ENCODE measurements around the gene TM4SF18.
A peak's percentile ranks its signal among the peaks of the same experiment; 100 is the strongest.

DNA sequence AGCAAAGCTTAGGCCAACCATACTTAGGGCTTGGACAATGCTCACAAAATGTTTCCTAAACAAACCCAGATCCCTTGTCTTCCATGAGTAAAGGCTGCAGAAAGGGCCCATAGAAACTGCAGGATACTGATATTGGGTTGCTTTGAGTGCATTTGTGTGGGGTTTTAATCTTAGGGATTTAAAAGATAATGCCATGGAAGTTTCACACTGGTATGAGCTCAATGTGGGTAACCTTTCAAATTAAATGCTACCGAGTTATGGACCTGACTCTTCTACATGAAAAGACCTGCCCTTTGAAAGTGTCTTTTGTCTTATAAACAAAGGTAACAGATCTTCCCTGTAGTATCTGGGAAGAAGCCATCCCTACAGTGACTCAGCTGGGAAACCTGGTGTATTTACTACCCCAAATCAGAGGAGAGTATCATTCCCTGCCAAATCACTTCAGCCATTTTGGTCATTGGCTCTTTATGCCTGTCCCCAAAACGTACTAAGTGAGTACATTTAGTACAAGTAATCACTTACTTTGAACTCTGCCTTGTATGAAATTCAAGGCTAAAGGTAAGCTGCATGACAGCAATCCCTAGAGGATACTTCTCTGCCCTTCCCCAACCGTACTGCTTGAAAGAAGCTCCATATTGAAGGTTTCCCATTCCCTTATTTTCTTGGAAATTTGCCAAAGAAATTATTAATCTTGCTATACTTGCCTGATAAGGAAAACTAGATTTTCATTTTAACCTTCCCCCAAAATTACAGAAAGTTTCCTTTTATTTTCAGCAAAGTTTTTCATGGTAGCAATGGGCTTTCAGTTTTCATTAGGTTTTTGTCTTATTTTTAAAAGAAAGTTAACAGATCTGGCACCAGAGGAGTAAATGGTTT is 36.8 kb upstream of the TM4SF18 start:
- TF ChIP-seq EZH2phosphoT487 (IDR thresholded peaks at IDR 0.05) = peak; percentile 95
- TF ChIP-seq, protein P1, sequence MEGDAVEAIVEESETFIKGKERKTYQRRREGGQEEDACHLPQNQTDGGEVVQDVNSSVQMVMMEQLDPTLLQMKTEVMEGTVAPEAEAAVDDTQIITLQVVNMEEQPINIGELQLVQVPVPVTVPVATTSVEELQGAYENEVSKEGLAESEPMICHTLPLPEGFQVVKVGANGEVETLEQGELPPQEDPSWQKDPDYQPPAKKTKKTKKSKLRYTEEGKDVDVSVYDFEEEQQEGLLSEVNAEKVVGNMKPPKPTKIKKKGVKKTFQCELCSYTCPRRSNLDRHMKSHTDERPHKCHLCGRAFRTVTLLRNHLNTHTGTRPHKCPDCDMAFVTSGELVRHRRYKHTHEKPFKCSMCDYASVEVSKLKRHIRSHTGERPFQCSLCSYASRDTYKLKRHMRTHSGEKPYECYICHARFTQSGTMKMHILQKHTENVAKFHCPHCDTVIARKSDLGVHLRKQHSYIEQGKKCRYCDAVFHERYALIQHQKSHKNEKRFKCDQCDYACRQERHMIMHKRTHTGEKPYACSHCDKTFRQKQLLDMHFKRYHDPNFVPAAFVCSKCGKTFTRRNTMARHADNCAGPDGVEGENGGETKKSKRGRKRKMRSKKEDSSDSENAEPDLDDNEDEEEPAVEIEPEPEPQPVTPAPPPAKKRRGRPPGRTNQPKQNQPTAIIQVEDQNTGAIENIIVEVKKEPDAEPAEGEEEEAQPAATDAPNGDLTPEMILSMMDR (IDR thresholded peaks at IDR 0.05) = no peak

Measured in neural progenitor cell (in vitro differentiated cells).